ENCODE results near the gene LDLRAD4. TPM values are rescaled to one million over a fixed set of nuclear protein-coding genes. Genes with fewer than 3 reads are reported as not detected.

Gene LDLRAD4
- total RNA-seq, 1 experiment from 2014 or later = 3.6 TPM

DNA sequence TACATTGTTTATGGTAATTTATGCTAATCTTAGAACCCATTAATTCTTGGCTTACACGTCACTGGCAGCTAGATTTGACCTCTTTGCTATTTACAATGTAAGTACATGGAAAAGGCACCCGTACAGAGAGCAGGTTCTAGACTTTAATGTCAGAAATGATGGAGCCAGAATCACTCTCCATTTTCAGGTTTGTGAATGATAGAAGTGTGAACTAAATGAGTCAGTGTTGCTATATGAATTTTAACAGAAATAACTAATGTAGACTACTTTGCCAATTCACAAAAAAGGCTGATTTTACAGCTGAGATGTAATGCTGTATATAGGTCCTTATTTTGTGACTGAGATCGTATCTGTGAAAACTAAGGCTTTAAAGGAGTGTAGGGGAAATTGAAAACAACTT lies 214.6 kb downstream of the LDLRAD4 start:
- DNase-seq (ENCODE audit: low spot score) = no peak
- no TSS peak for BruUV-seq (replicated peaks)
- H3K9me3 ChIP-seq (ENCODE audit: low read depth, low read length, poor library complexity, severe bottlenecking) = no peaks in the 10 kb centered on the region
- no peak overlapping the region for H3K4me3 ChIP-seq (ENCODE audit: low read depth, low read length, poor library complexity, severe bottlenecking)
- intact Hi-C loops (cut with micrococcal nuclease; ENCODE audit: unreplicated experiment) = no loop called here
- H3K4me1 ChIP-seq (ENCODE audit: insufficient read depth, low read length, poor library complexity, severe bottlenecking) = peaks cover 20% of the 10 kb centered on the region
- H3K27ac ChIP-seq (ENCODE audit: low read depth, low read length, poor library complexity, severe bottlenecking) = no peak overlapping the region
- H3K27me3 ChIP-seq (replicated peaks; ENCODE audit: insufficient read depth, low read depth, low read length, poor library complexity) = no peaks in the 10 kb centered on the region
- ChIA-PET POLR2A (ENCODE audit: low non-redundant PET) (no interaction called here), CTCF (no interaction called here)
- no peaks in the 10 kb centered on the region for H3K36me3 ChIP-seq (ENCODE audit: insufficient read depth, low read length, poor library complexity, severe bottlenecking)
- TF ChIP-seq, protein P1, sequence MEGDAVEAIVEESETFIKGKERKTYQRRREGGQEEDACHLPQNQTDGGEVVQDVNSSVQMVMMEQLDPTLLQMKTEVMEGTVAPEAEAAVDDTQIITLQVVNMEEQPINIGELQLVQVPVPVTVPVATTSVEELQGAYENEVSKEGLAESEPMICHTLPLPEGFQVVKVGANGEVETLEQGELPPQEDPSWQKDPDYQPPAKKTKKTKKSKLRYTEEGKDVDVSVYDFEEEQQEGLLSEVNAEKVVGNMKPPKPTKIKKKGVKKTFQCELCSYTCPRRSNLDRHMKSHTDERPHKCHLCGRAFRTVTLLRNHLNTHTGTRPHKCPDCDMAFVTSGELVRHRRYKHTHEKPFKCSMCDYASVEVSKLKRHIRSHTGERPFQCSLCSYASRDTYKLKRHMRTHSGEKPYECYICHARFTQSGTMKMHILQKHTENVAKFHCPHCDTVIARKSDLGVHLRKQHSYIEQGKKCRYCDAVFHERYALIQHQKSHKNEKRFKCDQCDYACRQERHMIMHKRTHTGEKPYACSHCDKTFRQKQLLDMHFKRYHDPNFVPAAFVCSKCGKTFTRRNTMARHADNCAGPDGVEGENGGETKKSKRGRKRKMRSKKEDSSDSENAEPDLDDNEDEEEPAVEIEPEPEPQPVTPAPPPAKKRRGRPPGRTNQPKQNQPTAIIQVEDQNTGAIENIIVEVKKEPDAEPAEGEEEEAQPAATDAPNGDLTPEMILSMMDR (conservative IDR thresholded peaks at IDR 0.05; ENCODE audit: low read depth, low read length) = no peak
- no peak for TF ChIP-seq EZH2 (IDR thresholded peaks at IDR 0.05; ENCODE audit: borderline replicate concordance, low read depth, low read length, poor library complexity, severe bottlenecking)

DNA sequence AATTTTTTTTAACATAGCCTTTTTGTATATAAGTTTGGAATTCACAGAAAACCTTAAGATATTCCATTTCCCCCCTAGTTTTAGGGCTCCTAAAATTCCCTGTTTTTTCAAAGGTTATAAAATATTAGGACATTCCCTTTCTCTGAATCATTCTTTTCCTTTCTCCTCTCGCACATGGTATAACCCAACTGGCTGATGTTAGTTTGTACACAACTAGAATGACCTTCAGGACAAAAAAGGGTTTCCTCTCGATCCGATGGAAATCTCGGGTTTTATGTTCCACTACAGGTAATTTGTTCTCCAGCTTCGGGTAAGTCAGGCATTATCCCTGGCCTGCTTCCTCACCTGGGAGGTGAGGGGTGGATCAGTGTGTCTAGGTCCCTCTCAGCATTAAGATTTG lies 215.1 kb downstream of the LDLRAD4 start:
- POLR2A ChIA-PET (ENCODE audit: low non-redundant PET) = no interaction called here
- Histone ChIP-seq H3K27me3 (replicated peaks; ENCODE audit: insufficient read depth, low read depth, low read length, poor library complexity) (no peaks in the 10 kb centered on the region), H3K9me3 (ENCODE audit: low read depth, low read length, poor library complexity, severe bottlenecking) (no peaks in the 10 kb centered on the region), H3K27ac (ENCODE audit: low read depth, low read length, poor library complexity, severe bottlenecking) (no peak overlapping the region), H3K4me3 (ENCODE audit: low read depth, low read length, poor library complexity, severe bottlenecking) (no peak overlapping the region), H3K4me1 (ENCODE audit: insufficient read depth, low read length, poor library complexity, severe bottlenecking) (peaks cover 20% of the 10 kb centered on the region), H3K36me3 (ENCODE audit: insufficient read depth, low read length, poor library complexity, severe bottlenecking) (no peaks in the 10 kb centered on the region)
- BruUV-seq (replicated peaks) = no TSS peak
- DNase-seq (ENCODE audit: low spot score) = no peak
- TF ChIP-seq, protein P1 (conservative IDR thresholded peaks at IDR 0.05; ENCODE audit: low read depth, low read length) = no peak
- TF ChIP-seq EZH2 (IDR thresholded peaks at IDR 0.05; ENCODE audit: borderline replicate concordance, low read depth, low read length, poor library complexity, severe bottlenecking) = no peak
- CTCF ChIA-PET = no interaction called here
- intact Hi-C loops (cut with micrococcal nuclease; ENCODE audit: unreplicated experiment) = no loop called here

DNA sequence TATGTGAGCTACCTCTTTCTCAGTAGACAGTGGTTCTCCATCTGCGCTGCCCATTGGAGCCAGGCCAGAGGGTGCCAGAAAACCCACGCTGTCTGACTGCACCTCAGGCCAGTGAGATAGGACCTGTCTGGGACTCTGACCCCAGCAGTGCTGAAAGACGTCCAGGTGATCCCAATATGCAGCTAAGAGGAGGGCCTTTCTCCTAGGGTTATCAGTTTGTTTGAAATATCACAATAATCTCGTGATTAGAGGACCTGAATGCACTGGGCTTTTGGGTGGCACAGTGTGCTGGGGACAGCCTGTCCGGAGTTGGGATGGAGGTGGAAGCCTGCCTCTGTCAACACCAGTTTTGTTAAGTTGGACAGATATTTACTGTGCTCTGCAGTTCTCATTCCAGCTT lies 216.3 kb downstream of the LDLRAD4 start:
- peaks cover 20% of the 10 kb centered on the region for H3K4me1 ChIP-seq (ENCODE audit: insufficient read depth, low read length, poor library complexity, severe bottlenecking)
- intact Hi-C loops (cut with micrococcal nuclease; ENCODE audit: unreplicated experiment) = no loop called here
- no peak overlapping the region for H3K27ac ChIP-seq (ENCODE audit: low read depth, low read length, poor library complexity, severe bottlenecking)
- H3K4me3 ChIP-seq (ENCODE audit: low read depth, low read length, poor library complexity, severe bottlenecking) = no peak overlapping the region
- no peaks in the 10 kb centered on the region for H3K9me3 ChIP-seq (ENCODE audit: low read depth, low read length, poor library complexity, severe bottlenecking)
- no peaks in the 10 kb centered on the region for H3K27me3 ChIP-seq (replicated peaks; ENCODE audit: insufficient read depth, low read depth, low read length, poor library complexity)
- ChIA-PET CTCF (no interaction called here), POLR2A (ENCODE audit: low non-redundant PET) (no interaction called here)
- no peak for TF ChIP-seq EZH2 (IDR thresholded peaks at IDR 0.05; ENCODE audit: borderline replicate concordance, low read depth, low read length, poor library complexity, severe bottlenecking)
- TF ChIP-seq, protein P1 (conservative IDR thresholded peaks at IDR 0.05; ENCODE audit: low read depth, low read length) = no peak
- DNase-seq (ENCODE audit: low spot score) = no peak
- H3K36me3 ChIP-seq (ENCODE audit: insufficient read depth, low read length, poor library complexity, severe bottlenecking) = no peaks in the 10 kb centered on the region
- BruUV-seq (replicated peaks) = no TSS peak

Measured in A673 (cell line).